SK-N-SH (cell line): Measurements from ENCODE around the gene MMAA.

Experiments
- CTCF ChIP-seq: fragments of 200-600 bp; sonication (generic); IDR thresholded peaks from 2 replicates; pipeline ENCODE4 v1.6.1; 2017; ENCODE audit warnings: antibody characterized with exemption, mild to moderate bottlenecking, moderate library complexity
- FOXM1 ChIP-seq: IDR thresholded peaks from 2 replicates; pipeline ENCODE4 v1.4.0; 2012; ENCODE audit warnings: low read depth, mild to moderate bottlenecking

GRCh38 chr4:145679520-145679919, 60.3 kb downstream of the MMAA start:
- TF ChIP-seq CTCF: no peak
- no peak for TF ChIP-seq FOXM1
